VCaP (cell line): ENCODE data around the gene LMTK3.

Experiments
- H3K27ac ChIP-seq: fragments of 450-650 bp; 2 replicates; pipeline ENCODE4 v1.5.1; 2017
- CTCF ChIP-seq: fragments of 450-650 bp; conservative IDR thresholded peaks from 2 replicates; pipeline ENCODE4 v1.5.1; 2017; ENCODE audit warnings: mild to moderate bottlenecking, moderate library complexity

LMTK3 gene

GRCh38 chr19:48553676-48554384, 42.2 kb upstream of the LMTK3 start:
- H3K27ac ChIP-seq = peak overlapping the region; percentile 44; the same call in 1 of the 2 replicates
- TF ChIP-seq CTCF = no peak

- TF ChIP-seq CTCF = no peak
- H3K27ac ChIP-seq = peak overlapping the region; percentile 44; the same call in 1 of the 2 replicates
Observed at GRCh38 chr19:48552406-48553322, 41.0 kb upstream of the LMTK3 start.

- 0 out of 2 replicates have a peak, but pooled peaks have one; percentile 13 for TF ChIP-seq CTCF
- H3K27ac ChIP-seq = peak within 1 kb of the TSS; percentile 44; the same call in 1 of the 2 replicates
Observed at GRCh38 chr19:48551437-48552302, 40.0 kb upstream of the LMTK3 start, which contains the start of gene SULT2B1. TSS of gene SULT2B1 (plus strand) at chr19:48552172. CDS start at chr19:48552253, 81 bp downstream.

GRCh38 chr19:48549380-48549779, 37.7 kb upstream of the LMTK3 start:
- H3K27ac ChIP-seq = no peak overlapping the region
- TF ChIP-seq CTCF = no peak

- TF ChIP-seq CTCF = no peak
- no peak overlapping the region for H3K27ac ChIP-seq
Observed at GRCh38 chr19:48548253-48548911, 36.7 kb upstream of the LMTK3 start.

- TF ChIP-seq CTCF = no peak
- H3K27ac ChIP-seq = no peak overlapping the region
Observed at GRCh38 chr19:48547722-48548121, 36.1 kb upstream of the LMTK3 start.
